GM18951 (cell line): Measurements from ENCODE around the gene ADGRG1.
"Not testable (repeated sequence)": the region's sequence is repeated elsewhere in the genome, so short reads cannot be mapped to it uniquely, and the experiment has no call there.

ENCODE experiments used
- POLR2A ChIP-seq: IDR thresholded peaks from 4 replicates; pipeline ENCODE4 v1.6.1; 2011; ENCODE audit warnings: mild to moderate bottlenecking; ENCODE audit not compliant: insufficient read length, insufficient read depth; ENCODE audit errors: extremely low read depth
- in situ Hi-C: fragments of 300-500 bp; cut with MboI; formaldehyde crosslinking; loops from one replicate; pipeline ENCODE4 v1.12.0; 2022; ENCODE audit warnings: low sequenced_read_pairs, mixed read lengths, inconsistent platforms; ENCODE audit not compliant: unreplicated experiment

ADGRG1 gene

GRCh38 chr16:57628008-57628781 is at the start of gene ADGRG1:
ADGRG1 (plus strand) TSS chr16:57628630; CDS start chr16:57650288, 21,658 bp downstream.
- in situ Hi-C loops = no loop called here
- TF ChIP-seq POLR2A = no peak

DNA sequence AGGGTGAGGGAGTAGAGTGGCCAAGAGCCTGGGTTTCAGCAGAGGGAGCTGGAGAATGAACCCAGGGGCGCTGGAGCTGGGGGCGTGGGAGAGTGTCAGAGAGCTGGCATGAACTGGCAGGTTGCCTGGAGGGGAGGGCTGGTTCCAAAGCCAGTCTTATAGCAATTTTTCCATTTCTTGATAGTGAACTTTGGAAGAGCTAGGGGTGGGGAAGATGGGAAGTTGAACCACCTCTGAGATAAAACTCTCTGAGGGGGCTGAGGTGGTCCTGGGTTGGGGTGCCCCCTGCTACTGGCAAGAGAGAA is 49.1 kb upstream of the ADGRG1 start:
- in situ Hi-C loops = no loop called here

GRCh38 chr16:57585051-57585687 is 43.3 kb upstream of the ADGRG1 start:
- in situ Hi-C loops = no loop called here
- TF ChIP-seq POLR2A = no peak

More for the DNA sequence above, 49.1 kb upstream of the ADGRG1 start:
- no peak for TF ChIP-seq POLR2A

DNA sequence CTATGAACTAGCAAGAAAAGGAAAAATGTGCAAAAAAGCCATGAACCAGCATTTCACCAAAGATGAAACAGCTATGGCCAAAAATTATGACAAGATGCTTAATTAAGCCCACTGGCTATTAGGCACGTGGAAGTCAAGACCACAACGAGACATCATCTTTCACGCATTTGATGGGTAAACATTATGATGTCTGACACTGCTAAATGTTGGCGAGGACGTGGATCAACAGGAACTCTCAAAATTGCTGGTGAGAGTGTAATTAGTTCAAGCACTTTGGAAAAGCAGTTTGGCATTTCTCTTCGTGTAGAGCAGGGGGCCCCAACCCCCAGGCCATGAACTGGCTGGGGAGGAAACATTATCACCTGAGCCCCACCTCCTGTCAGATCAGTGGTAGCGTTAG is 39.6 kb upstream of the ADGRG1 start:
- no peak for TF ChIP-seq POLR2A
- in situ Hi-C loops = no loop called here

- in situ Hi-C loops = no loop called here
- no peak for TF ChIP-seq POLR2A
Observed at GRCh38 chr16:57589374-57589773, 39.1 kb upstream of the ADGRG1 start.

- TF ChIP-seq POLR2A = no peak
- in situ Hi-C loops = no loop called here
Observed at GRCh38 chr16:57590654-57591085, 37.8 kb upstream of the ADGRG1 start.

DNA sequence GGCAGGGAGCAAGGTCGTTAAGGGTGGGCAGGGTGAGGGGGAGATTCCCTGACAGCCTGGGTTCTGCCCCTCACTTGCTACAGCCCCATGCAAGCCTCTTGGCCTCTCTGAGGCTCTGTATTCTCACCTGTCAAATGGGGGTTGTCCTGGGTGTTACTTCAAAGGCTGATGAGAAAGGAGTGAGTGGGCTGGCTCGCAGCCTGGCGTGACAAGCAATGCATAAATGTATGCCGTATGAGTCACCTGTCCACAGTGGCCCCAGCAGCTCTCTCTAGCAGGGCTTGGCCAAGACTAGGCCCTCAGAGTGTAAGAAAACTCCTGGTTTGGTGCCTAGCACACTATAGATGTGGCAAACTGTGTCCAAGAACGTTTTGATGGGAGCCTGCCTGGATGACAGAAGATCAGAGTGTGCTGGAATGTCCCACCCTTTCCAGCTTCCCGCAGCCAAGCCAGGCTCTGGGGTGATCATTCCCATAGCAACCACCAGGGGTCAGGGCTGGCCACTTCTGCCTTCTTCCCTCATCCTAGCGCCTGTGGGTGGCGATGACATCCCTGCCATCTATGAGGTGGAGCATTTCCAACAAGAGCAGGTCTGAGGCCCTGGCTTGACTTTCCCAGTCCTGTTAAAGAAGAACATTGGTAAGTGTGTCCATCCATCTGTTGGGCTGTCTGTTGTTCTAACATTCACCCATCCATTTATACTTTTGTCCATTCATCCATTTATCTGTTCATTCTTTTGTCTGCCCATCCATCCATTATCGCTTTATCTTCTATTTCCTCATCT is 37.2 kb upstream of the ADGRG1 start:
- in situ Hi-C loops = no loop called here
- no peak for TF ChIP-seq POLR2A

- no peak for TF ChIP-seq POLR2A
- in situ Hi-C loops = no loop called here
Observed at GRCh38 chr16:57591870-57592485, 36.5 kb upstream of the ADGRG1 start.

- TF ChIP-seq POLR2A = no peak
- in situ Hi-C loops = no loop called here
Observed at GRCh38 chr16:57592591-57593003, 35.8 kb upstream of the ADGRG1 start.

GRCh38 chr16:57593021-57593420 is 35.4 kb upstream of the ADGRG1 start:
- TF ChIP-seq POLR2A = no peak
- in situ Hi-C loops = no loop called here

DNA sequence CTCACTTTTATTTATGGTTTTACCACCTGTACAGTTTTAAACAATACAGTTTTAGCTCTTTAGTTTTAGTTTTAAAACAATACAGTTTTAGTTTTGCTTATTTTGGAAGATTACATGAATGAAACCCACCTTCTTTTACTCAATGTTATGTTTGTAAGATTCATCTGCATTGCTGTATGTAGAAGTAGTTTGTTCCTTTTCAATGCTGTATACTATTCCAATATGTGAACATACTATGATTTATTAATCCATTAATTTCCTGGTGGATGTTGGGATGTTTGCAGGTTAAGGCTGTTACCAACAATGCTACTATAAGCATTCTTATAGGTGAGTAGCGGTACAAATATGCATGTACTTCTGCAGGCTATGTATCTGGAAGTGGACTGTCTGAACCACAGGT is 34.4 kb upstream of the ADGRG1 start:
- TF ChIP-seq POLR2A = no peak
- in situ Hi-C loops = no loop called here

- in situ Hi-C loops = no loop called here
- no peak for TF ChIP-seq POLR2A
Observed at GRCh38 chr16:57594531-57595031, 33.8 kb upstream of the ADGRG1 start.

DNA sequence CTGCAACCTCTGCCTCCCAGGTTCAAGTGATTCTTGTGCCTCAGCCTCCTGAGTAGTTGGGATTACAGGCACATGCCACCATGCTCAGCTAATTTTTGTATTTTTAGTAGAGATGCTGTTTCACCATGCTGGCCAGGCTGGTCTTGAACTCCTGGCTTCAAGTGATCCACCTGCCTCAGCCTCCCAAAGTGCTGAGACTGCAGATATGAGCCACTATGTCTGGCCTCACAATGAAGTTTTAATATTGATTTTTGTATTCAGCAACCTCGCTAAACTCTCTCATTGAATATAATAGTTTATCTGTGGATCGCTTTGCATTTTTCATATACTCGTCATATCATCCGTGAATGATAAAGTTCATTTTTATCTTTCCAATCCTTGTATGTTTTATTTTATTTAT is 32.2 kb upstream of the ADGRG1 start:
- in situ Hi-C loops = not testable (repeated sequence)

DNA sequence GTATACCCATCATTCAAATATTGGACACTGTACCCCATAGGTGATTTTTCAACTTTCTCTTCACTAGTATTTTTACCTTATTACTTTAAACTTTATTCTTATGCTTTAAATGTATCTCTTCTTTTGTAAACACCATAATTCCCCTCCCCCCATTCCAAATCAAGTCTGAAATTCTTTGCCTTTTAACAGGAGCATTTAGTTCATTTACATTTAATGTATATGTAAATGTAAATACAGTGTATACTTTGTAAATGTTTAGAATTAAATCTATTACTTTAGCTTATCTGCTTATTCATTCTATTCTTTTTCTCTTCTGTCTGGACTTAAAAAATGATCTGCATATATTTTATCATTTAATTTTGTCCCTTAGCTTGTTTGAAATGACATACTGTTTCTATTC is 30.0 kb upstream of the ADGRG1 start:
- in situ Hi-C loops = no loop called here
- no peak for TF ChIP-seq POLR2A
